H1 (cell line): Measurements from ENCODE around the gene OSBP2. TPM values are rescaled to one million over a fixed set of nuclear protein-coding genes. Genes with fewer than 3 reads are reported as not detected.
A peak's percentile ranks its signal among the peaks of the same experiment; 100 is the strongest.

Experiments
- CTCF ChIA-PET: fragments of 300-600 bp; sonication (Branson Sonifier 250); formaldehyde crosslinking; loops from one replicate; lab custom pipeline; 2021; ENCODE audit not compliant: partially characterized antibody; lab: Charles Lee
- POLR2A ChIA-PET: fragments of 300-600 bp; sonication (Branson Sonifier 250); formaldehyde crosslinking; loops from one replicate; lab custom pipeline; 2021; ENCODE audit warnings: inconsistent platforms; ENCODE audit not compliant: partially characterized antibody; lab: Charles Lee
- DNase-seq, 2 experiments: peaks; one replicate each; pipeline versions ENCODE4 v3.0.0 to v3.0.0-alpha.2; 2010 to 2022; ENCODE audit warnings: low spot score in 2 of 2, low read depth in 1 of 2, mixed read lengths in 1 of 2
- FAIRE-seq: peaks from 2 replicates; lab custom pipeline; 2011; peaks lifted over from hg19 to GRCh38; lab: Jason Lieb, UNC
- H2AFZ ChIP-seq: 2 replicates; pipeline ENCODE4 v1.8.1; 2012; ENCODE audit warnings: low read length, inconsistent platforms
- H2AK5ac ChIP-seq: 2 replicates; pipeline ENCODE4 v1.6.1; 2013; ENCODE audit warnings: low read depth, low read length
- H2BK120ac ChIP-seq: replicated peaks from 2 replicates; pipeline ENCODE3; 2013; ENCODE audit warnings: low read depth, low read length, inconsistent platforms
- H2BK12ac ChIP-seq: 2 replicates; pipeline ENCODE4 v1.6.1; 2013; ENCODE audit warnings: low read depth, low read length
- H2BK15ac ChIP-seq: 2 replicates; pipeline ENCODE4 v1.6.1; 2013; ENCODE audit warnings: low read length
- H2BK20ac ChIP-seq: 2 replicates; pipeline ENCODE4 v1.6.1; 2013; ENCODE audit warnings: low read length
- H2BK5ac ChIP-seq: 2 replicates; pipeline ENCODE4 v1.6.1; 2013; ENCODE audit warnings: low read depth, low read length
- H3K14ac ChIP-seq: 2 replicates; pipeline ENCODE4 v1.6.1; 2013; ENCODE audit warnings: inconsistent platforms; ENCODE audit not compliant: insufficient read length
- H3K18ac ChIP-seq: 2 replicates; pipeline ENCODE4 v1.6.1; 2013; ENCODE audit warnings: low read length; ENCODE audit errors: extremely low read depth
- H3K23ac ChIP-seq: 2 replicates; pipeline ENCODE4 v1.6.1; 2013; ENCODE audit warnings: inconsistent platforms; ENCODE audit not compliant: insufficient read length
- H3K23me2 ChIP-seq: 2 replicates; pipeline ENCODE4 v1.6.1; 2013; ENCODE audit warnings: low read depth, low read length
- H3K27ac ChIP-seq: 2 replicates; pipeline ENCODE4 v1.6.1; 2011; ENCODE audit warnings: low read depth, low read length, inconsistent platforms
- H3K27me3 ChIP-seq, 4 experiments: replicated peaks in 1 of 4; 1 replicate in 1 of 4; 2 replicates in 3 of 4; pipeline versions ENCODE4 v1.6.1 to v1.8.1; 2011 to 2013; ENCODE audit warnings: low read length in 3 of 4, mild to moderate bottlenecking in 3 of 4, inconsistent platforms in 2 of 4, mixed read lengths in 2 of 4, moderate library complexity in 1 of 4; ENCODE audit not compliant: control insufficient read depth in 3 of 4, insufficient read depth in 3 of 4; ENCODE audit errors: extremely low read depth in 1 of 4
- H3K36me3 ChIP-seq, 4 experiments: 2 replicates each; pipeline versions ENCODE4 v1.6.1 to v1.8.1; 2011 to 2013; ENCODE audit warnings: mild to moderate bottlenecking in 4 of 4, low read length in 3 of 4, moderate library complexity in 2 of 4, control low read depth in 1 of 4, inconsistent platforms in 1 of 4; ENCODE audit not compliant: insufficient read depth in 4 of 4, control insufficient read depth in 2 of 4
- H3K4ac ChIP-seq: replicated peaks from 2 replicates; pipeline ENCODE3; 2013; ENCODE audit warnings: low read length, low read depth, mixed read lengths, inconsistent platforms; ENCODE audit not compliant: insufficient read length
- H3K4me1 ChIP-seq, 4 experiments: replicated peaks in 1 of 4; 1 replicate in 1 of 4; 2 replicates in 3 of 4; pipeline versions ENCODE4 v1.6.1 to v1.8.1; 2011 to 2013; ENCODE audit warnings: low read length in 3 of 4, inconsistent platforms in 2 of 4, mixed read lengths in 1 of 4; ENCODE audit not compliant: insufficient read depth in 4 of 4, control insufficient read depth in 3 of 4
- H3K4me2 ChIP-seq, 2 experiments: 2 replicates each; pipeline versions ENCODE4 v1.6.1 to v1.8.1; 2011 to 2013; ENCODE audit warnings: low read depth in 2 of 2, low read length in 2 of 2, control low read depth in 1 of 2, inconsistent platforms in 1 of 2, mild to moderate bottlenecking in 1 of 2; ENCODE audit not compliant: insufficient read depth in 1 of 2
- H3K4me3 ChIP-seq, 4 experiments: fragments of 200-600, 300-600 bp in 1 of 4; sonication (generic), shearing (Covaris generic), sonication (Bioruptor Twin) in 1 of 4; 2 replicates each; pipeline versions ENCODE4 v1.5.1 to v1.8.1; 2011 to 2016; ENCODE audit warnings: low read length in 4 of 4, low read depth in 3 of 4, control low read depth in 2 of 4, inconsistent platforms in 2 of 4, mild to moderate bottlenecking in 2 of 4, mixed read lengths in 1 of 4, moderate library complexity in 1 of 4; ENCODE audit not compliant: insufficient read depth in 2 of 4; ENCODE audit errors: extremely low read depth in 1 of 4
- H3K56ac ChIP-seq: replicated peaks from 2 replicates; pipeline ENCODE3; 2013; ENCODE audit warnings: low read depth, mild to moderate bottlenecking, mixed read lengths, low read length, inconsistent platforms; ENCODE audit not compliant: insufficient read length
- H3K79me1 ChIP-seq: 2 replicates; pipeline ENCODE4 v1.6.1; 2013; ENCODE audit warnings: low read depth, low read length, control low read depth
- H3K79me2 ChIP-seq, 2 experiments: 2 replicates each; pipeline versions ENCODE4 v1.6.1 to v1.8.1; 2012 to 2013; ENCODE audit warnings: low read length in 2 of 2, mild to moderate bottlenecking in 2 of 2, inconsistent platforms in 1 of 2; ENCODE audit not compliant: insufficient read depth in 2 of 2, control insufficient read depth in 1 of 2
- H3K9ac ChIP-seq, 4 experiments: replicated peaks in 1 of 4; 1 replicate in 1 of 4; 2 replicates in 3 of 4; pipeline versions ENCODE4 v1.6.1 to v1.8.1; 2011 to 2013; ENCODE audit warnings: low read depth in 3 of 4, low read length in 3 of 4, control low read depth in 2 of 4, mild to moderate bottlenecking in 2 of 4, moderate library complexity in 2 of 4, inconsistent platforms in 1 of 4; ENCODE audit errors: extremely low read depth in 1 of 4
- H3K9me3 ChIP-seq, 2 experiments: 2 replicates each; pipeline versions ENCODE4 v1.6.1 to v1.8.1; 2012 to 2013; ENCODE audit warnings: mild to moderate bottlenecking in 2 of 2, moderate library complexity in 2 of 2, control low read depth in 1 of 2, inconsistent platforms in 1 of 2, low read depth in 1 of 2, low read length in 1 of 2, mixed read lengths in 1 of 2; ENCODE audit not compliant: insufficient read depth in 2 of 2
- H4K20me1 ChIP-seq, 2 experiments: replicated peaks in 1 of 2; 2 replicates each; pipeline versions ENCODE3 to v1.8.1; 2011 to 2013; ENCODE audit warnings: inconsistent platforms in 2 of 2, low read length in 2 of 2, mild to moderate bottlenecking in 1 of 2; ENCODE audit not compliant: insufficient read depth in 2 of 2, control insufficient read depth in 1 of 2
- H4K5ac ChIP-seq: 2 replicates; pipeline ENCODE4 v1.6.1; 2013; ENCODE audit warnings: low read length, low read depth, mixed read lengths, inconsistent platforms; ENCODE audit not compliant: insufficient read length
- H4K8ac ChIP-seq: 2 replicates; pipeline ENCODE4 v1.8.0; 2013; ENCODE audit warnings: mild to moderate bottlenecking, moderate library complexity, low read length, inconsistent platforms; ENCODE audit not compliant: insufficient read depth; ENCODE audit errors: extremely low read depth
- H4K91ac ChIP-seq: replicated peaks from 2 replicates; pipeline ENCODE3; 2013; ENCODE audit warnings: low read length, mixed read lengths, inconsistent platforms; ENCODE audit not compliant: insufficient read length
- KDM4A ChIP-seq: IDR thresholded peaks from one replicate; pipeline ENCODE4 v1.7.1; 2012; ENCODE audit warnings: low read depth, mild to moderate bottlenecking, moderate library complexity, low read length, inconsistent platforms; ENCODE audit not compliant: severe bottlenecking
- SIN3A ChIP-seq, 2 experiments: IDR thresholded peaks in 1 of 2; conservative IDR thresholded peaks in 1 of 2; 2 replicates each; pipeline ENCODE4 v1.6.1; 2011 to 2012; ENCODE audit warnings: low read length in 2 of 2, improper control_type of control experiment in 1 of 2, low read depth in 1 of 2, mild to moderate bottlenecking in 1 of 2
- SRF ChIP-seq: IDR thresholded peaks from 2 replicates; pipeline ENCODE4 v1.6.1; 2011; ENCODE audit warnings: mild to moderate bottlenecking, low read depth, low read length, moderate library complexity
- WGBS, 2 experiments: shearing (Covaris generic) in 1 of 2; methylation state at CpG; one replicate each; pipeline versions ENCODE4 v1.1.6 to v1.1.7; 2013 to 2015; ENCODE audit warnings: low lambda C conversion rate in 2 of 2, mixed read lengths in 2 of 2, inconsistent platforms in 1 of 2, low coverage in 1 of 2, missing lambda C conversion rate in 1 of 2; ENCODE audit not compliant: insufficient replicate concordance in 2 of 2, insufficient coverage in 1 of 2, insufficient read length in 1 of 2; ENCODE audit errors: extremely low coverage in 1 of 2, missing lambda C conversion rate in 1 of 2; 5-methylcytosine and 5-hydroxymethylcytosine counted together
- polyA plus RNA-seq, 7 experiments: library from polyadenylated mRNA; depleted of rRNA in 3 of 7; stranded (reverse) in 5 of 7; unstranded in 2 of 7; fragments of >200 nt in 5 of 7; fragments of 200-250 nt in 2 of 7; gene quantifications; 1 replicate in 5 of 7; 2 replicates in 1 of 7; 4 replicates in 1 of 7; pipeline versions ENCODE4 v1.2.1 to v1.2.3, GENCODE V29; 2011 to 2013; ENCODE audit warnings: missing spikeins in 2 of 7, mixed read lengths in 2 of 7
- total RNA-seq: library from RNA; stranded (reverse); fragmentation: NEBNext Ultra II Directional; extraction: Animal tissue kit (Norgen Biotek cat#: 25700); gene quantifications from 2 replicates; pipeline ENCODE4 v1.2.1, GENCODE V29; 2021

OSBP2 gene
- total and polyA plus RNA-seq, 2 of the 8 experiments (the other 6 are each of a cell fraction or from before 2014, with no cell fraction given): 3.4 to 3.7 TPM

DNA sequence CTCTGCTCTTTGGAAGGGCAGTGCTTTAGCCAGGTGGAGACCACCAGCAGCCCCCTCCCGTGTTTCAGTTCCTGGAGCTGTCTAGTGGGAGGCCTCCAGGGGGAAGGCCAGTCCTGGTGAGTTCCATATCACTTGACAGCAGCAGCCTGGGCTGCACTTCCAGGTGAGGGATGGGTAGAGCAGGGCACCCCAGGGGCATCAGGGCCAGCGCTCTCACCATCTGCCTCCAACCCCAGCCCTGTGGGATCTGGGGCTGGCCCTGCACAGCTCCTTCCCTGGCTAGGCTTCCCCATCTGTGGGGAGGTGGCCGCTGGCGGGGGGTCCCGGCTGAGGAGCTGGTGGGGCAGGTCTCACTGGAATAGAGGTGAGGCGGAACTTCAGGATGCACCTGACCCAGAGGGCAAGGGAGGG is 213.4 kb downstream of the OSBP2 start:
- Histone ChIP-seq H3K27me3 (no peaks in the 10 kb centered on the region), H3K36me3 (peaks cover 4 to 35% (median 19%) of the 10 kb centered on the region in 4 experiments; a peak in 6 of 8 replicates), H2BK120ac (no peak overlapping the region), H3K79me2 (no peaks in the 10 kb centered on the region), H3K23ac (no peak overlapping the region), H4K91ac (no peak overlapping the region), H2BK15ac (no peak overlapping the region), H2BK20ac (no peak overlapping the region), H3K79me1 (no peaks in the 10 kb centered on the region), H2BK5ac (no peak overlapping the region), H3K4me3 (no peak overlapping the region), H3K4me2 (no peak overlapping the region), H4K20me1 (no peaks in the 10 kb centered on the region), H3K9me3 (no peaks in the 10 kb centered on the region), H3K4ac (no peak overlapping the region), H4K8ac (no peak overlapping the region), H2AFZ (no peak overlapping the region), H3K18ac (no peak overlapping the region), H3K14ac (no peak overlapping the region), H3K9ac (no peak overlapping the region; a peak in 1 of 7 replicates), H3K27ac (no peak overlapping the region), H2BK12ac (no peak overlapping the region), H3K4me1 (no peaks in the 10 kb centered on the region), H3K23me2 (no peaks in the 10 kb centered on the region), H3K56ac (no peak overlapping the region), H4K5ac (no peak overlapping the region), H2AK5ac (no peak overlapping the region)
- CTCF ChIA-PET: interaction anchor here (1.1 to 6.5 kb wide), 5 partner anchors 9 to 92 kb away, joined by 3 to 48 read pairs (median 5); no protein-coding TSS in a partner anchor
- DNase-seq (peak in 1 of 2 experiments; percentile 22), FAIRE-seq (no peak)
- TF ChIP-seq SIN3A (conservative IDR thresholded peaks at IDR 0.05 in 1 of 2, IDR thresholded peaks at IDR 0.05 in 1 of 2; ENCODE audit: low read depth in 1 of 2, low read length in 2 of 2): no peak
- no peak for TF ChIP-seq SRF
- no peak for TF ChIP-seq KDM4A
- POLR2A ChIA-PET: interaction anchor here (0.6 to 1.4 kb wide), 3 partner anchors 11 to 338 kb away, joined by 3 read pairs; no protein-coding TSS in a partner anchor
- 86% methylated on average over 5 of the region's 6 CpGs; no CpG with 5 or more reads in 1 of the 2 experiments for WGBS, 2 experiments
